Measurements from ENCODE around the gene PLA2R1.

DNA sequence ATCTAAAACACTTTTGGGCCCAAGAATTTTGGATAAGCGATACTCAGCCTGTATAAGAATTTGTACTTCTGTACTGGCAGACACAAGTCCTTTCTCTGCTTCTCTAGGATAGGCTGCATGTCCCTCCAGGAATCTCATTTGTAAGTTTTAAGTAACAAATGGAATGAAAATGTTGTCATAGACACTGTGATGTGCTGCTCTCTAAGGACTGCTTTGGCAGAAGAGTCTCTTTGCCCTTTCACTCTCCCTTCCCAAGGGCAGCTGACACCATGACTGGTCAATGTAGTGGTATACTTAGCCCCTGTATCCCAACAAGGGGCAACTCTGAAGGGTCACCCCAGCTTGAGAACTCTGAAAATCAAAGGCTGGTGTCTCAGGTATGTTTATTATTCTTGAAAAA, 27.3 kb downstream of the PLA2R1 start:
- TF ChIP-seq POLR2A (IDR thresholded peaks at IDR 0.05) (no peak), POLR2AphosphoS5 (IDR thresholded peaks at IDR 0.05) (no peak)
- TF ChIP-seq, protein P1, sequence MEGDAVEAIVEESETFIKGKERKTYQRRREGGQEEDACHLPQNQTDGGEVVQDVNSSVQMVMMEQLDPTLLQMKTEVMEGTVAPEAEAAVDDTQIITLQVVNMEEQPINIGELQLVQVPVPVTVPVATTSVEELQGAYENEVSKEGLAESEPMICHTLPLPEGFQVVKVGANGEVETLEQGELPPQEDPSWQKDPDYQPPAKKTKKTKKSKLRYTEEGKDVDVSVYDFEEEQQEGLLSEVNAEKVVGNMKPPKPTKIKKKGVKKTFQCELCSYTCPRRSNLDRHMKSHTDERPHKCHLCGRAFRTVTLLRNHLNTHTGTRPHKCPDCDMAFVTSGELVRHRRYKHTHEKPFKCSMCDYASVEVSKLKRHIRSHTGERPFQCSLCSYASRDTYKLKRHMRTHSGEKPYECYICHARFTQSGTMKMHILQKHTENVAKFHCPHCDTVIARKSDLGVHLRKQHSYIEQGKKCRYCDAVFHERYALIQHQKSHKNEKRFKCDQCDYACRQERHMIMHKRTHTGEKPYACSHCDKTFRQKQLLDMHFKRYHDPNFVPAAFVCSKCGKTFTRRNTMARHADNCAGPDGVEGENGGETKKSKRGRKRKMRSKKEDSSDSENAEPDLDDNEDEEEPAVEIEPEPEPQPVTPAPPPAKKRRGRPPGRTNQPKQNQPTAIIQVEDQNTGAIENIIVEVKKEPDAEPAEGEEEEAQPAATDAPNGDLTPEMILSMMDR (IDR thresholded peaks at IDR 0.05) = no peak
